GM18519 (cell line): ENCODE measurements around the gene PRCD.

Experiments used
- ATAC-seq: cut with Tn5 transposase; IDR thresholded peaks from one replicate; pipeline ENCODE4 v1.9.1; 2021; ENCODE audit warnings: mild to moderate bottlenecking, moderate library complexity; ENCODE audit not compliant: unreplicated experiment, low FRiP score

Gene PRCD

DNA sequence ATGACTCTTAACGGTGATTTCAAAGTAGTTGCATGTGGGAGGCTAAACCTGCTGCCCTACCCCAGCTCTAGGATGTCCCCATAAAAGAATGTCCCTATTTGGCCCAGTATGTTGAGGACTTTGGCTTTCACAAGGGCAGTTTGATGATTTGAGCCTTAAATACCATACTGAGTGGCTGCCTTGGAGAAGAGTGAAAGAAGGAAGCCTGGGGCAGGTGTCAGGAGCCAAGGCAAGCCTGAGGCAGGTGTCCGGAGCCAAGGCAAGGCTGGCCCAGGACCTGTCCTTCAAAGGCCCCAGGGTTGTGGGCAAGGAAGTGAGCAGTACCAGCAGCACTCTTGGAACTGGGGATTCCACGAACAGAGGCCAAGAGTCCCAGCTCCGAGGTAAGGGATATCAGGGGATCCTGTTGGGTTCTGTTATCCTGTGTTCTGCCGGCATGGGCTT is 27.2 kb downstream of the PRCD start:
- ATAC-seq: no peak

GRCh38 chr17:76567634-76568432 is 28.0 kb downstream of the PRCD start:
- no peak for ATAC-seq

GRCh38 chr17:76568811-76569221 is 29.0 kb downstream of the PRCD start:
- ATAC-seq: no peak

- no peak for ATAC-seq
Measured at GRCh38 chr17:76569607-76570279, 29.9 kb downstream of the PRCD start.

DNA sequence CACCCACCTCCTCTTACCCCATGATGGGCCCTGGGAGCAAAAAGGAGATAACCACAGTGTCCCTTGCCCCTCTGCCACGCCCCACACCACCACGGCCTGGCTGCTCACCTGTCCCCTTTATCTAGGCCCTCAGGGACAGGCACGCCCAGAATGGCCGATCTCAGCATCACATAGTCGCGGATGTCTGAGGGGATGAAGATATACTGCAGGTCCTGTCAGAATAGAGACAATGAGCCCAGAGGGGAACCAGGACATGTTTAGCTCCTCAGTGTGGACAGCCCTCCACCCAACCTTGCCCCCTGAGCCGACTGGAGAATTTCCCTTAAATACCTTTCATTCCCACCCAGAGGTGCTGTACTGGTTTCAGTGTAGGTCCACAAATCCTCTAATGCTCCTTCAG is 30.6 kb downstream of the PRCD start:
- no peak for ATAC-seq

DNA sequence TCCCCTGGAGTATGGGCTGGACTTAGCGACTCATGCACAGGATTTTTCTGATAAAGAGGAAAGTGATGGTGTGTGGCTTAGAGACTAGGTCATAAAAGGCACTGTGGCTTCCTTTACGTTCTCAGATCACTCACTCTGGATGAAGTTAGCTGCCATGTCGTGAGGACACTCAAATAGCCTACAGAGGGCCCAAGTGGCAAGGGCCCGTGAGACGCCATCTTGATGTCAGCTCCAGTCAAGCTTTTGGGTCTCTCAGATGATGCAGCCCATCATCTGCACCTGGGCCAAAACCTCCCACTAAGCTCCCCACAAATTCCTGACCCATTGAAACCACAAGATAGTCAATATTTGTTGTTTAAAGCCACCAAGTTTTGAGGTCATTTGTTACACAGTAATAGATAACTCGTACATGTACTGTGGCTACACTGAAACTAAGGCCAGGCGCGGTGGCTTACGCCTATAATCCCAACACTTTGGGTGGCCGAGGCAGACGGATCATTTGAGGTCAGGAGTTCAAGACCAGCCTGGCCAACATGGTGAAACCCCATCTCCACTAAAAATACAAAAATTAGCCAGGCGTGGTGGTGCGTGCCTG is 31.1 kb downstream of the PRCD start:
- no peak for ATAC-seq

DNA sequence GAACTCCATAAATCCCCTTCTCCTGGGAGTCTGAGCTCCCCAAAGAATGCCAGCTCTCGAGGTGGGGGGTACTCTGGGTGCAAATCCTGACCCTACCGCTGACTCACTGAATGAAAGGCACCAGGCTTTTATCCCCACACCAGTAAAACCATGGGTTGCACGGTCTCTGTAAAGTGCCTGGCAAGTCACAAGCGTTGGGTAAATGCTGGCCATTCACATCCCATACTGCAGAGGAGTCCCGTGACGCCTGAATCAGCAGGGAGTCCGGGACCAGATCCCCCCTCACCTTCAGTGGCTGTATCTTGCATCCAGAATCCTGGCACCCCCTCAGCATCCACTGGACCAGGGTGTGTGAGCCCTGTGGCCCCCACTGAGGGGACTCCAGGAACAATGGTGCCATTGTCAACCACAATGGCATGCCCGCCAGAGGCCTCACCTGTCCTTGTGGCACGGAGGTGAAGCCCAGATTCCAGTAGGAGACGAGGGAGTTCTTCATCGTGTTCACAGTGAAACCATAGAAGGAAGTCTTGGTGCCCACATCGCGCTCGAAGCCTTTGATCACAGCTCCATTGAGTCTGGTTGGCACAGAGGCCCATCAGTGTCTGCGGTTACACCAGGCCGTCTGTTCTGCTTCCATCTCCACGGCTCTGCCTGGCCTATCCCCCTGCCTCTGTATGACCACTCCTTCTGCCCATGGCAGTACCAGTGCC is 32.5 kb downstream of the PRCD start:
- no peak for ATAC-seq

GRCh38 chr17:76573096-76573495 is 33.3 kb downstream of the PRCD start:
- ATAC-seq: no peak

GRCh38 chr17:76574166-76574565 is 34.3 kb downstream of the PRCD start:
- ATAC-seq: no peak

GRCh38 chr17:76575570-76575969 is 35.7 kb downstream of the PRCD start:
- no peak for ATAC-seq

DNA sequence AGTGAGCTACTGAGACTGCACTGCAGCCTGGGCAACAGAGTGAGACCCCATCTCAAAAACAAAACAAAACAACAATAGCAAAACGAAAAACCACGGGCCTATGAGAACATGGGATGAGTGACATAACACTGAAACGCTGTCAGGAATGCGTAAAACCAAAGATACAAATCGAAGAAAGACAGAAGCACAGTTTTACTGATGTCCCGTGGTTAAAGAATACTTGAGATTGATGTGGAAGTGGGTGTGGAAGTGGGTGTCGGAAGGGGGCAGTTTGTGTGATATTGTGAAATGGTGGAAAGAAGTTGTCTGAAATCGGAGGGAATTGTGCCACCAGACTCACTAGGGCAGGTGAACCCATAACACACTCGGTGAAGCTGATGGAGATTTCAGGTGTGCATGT is 36.3 kb downstream of the PRCD start:
- ATAC-seq: no peak

DNA sequence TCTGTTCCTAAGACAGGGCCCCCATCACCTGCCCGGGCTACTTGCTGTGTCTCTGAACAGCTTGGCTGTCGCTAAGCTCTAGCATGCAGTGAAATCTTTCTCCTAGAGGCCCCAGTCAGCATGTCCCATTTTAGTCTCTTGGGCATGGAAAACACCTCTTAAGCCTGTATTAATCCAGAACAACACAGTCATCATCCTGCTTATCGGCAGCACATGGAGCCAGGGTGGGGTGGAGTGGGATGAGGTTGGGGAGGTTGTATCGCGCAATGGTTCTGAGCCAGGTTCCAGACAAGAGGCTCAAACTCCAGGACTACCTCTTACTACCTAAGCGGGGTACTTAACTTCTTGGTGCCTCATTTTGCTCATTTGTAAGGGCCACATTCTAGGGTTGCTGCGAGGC is 38.0 kb downstream of the PRCD start:
- no peak for ATAC-seq

- no peak for ATAC-seq
Measured at GRCh38 chr17:76578376-76578775, 38.5 kb downstream of the PRCD start.

DNA sequence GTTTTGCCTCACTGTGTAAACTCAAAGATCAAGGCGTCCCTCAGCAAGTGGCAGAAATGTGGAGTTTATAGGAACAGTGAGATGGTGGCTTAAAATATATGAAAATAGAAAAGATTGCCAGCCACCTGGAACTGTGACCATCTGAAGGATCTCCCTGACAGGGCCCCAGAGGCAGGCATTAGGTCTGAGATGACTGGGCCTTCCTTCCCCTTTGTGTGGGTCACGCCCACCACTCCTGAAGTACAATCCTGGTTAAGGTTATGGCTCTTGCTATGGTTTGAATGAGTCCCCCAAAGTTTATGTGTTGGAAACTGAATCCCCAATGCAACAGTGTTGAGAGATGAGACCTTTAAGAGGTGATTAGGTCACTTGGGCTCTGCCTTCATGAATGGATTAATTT is 39.4 kb downstream of the PRCD start:
- ATAC-seq: no peak

- ATAC-seq: no peak
Measured at GRCh38 chr17:76581515-76581914, 41.7 kb downstream of the PRCD start.

- ATAC-seq: no peak
Measured at GRCh38 chr17:76582660-76583059, 42.8 kb downstream of the PRCD start.

DNA sequence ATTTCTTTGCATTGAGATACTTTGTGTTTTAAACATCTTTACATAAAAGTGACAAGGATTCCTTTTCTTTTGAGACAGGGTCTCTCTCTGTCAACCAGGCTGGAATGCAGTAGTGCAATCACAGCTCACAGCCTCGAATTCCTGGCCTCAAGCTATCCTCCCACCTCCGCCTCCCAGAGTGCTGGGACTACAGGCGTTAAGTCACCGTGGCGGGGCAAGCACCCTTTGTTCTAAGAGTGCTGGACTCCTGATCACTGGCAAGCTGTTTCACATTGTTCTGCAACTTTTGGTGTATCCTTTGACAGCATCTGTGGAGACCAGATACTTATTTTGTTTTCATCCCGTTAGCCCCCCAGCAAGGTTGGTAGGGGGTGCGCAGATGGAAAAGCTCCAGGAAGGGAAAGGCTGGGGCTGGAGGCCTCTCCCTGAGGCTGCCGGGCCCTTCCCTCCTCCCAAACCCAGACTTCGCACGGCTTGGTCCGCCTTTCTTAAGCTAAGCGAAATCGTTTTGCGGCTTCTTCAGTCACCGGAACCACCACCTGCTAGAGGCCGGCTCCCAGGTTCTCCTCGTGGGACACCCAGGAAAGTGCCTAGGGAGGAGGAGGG is 44.7 kb downstream of the PRCD start:
- ATAC-seq: no peak

DNA sequence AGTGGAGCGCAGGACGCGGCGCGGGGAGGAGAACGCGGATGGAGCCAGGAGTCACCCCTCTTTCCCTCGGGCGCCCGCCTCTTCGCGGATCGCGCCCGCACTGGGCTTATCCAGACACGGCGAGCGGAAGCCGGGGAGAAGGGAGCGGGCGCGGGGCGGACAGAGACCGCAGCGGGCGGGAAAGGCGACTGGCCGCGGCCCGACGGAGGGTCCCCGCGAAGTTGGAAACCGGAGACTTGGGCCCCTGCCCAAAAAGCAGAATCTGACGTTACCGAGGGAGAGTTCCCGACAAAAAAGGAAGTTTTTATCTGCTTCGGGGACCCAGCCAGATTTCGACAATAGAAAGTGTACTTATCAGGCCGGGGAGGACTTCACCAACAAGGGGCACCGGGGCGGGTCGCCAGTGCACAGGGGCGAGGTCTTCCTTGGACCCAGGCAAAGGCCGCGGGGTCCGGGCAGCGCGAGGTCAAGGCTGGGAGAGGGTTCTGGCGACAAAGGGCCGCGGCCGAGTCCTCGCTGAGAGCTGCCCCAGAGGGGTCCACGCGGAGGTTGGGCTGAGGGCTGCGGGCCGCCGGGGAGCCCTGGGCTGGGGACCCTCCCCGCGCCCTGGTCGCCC is 45.3 kb downstream of the PRCD start:
- no peak for ATAC-seq

DNA sequence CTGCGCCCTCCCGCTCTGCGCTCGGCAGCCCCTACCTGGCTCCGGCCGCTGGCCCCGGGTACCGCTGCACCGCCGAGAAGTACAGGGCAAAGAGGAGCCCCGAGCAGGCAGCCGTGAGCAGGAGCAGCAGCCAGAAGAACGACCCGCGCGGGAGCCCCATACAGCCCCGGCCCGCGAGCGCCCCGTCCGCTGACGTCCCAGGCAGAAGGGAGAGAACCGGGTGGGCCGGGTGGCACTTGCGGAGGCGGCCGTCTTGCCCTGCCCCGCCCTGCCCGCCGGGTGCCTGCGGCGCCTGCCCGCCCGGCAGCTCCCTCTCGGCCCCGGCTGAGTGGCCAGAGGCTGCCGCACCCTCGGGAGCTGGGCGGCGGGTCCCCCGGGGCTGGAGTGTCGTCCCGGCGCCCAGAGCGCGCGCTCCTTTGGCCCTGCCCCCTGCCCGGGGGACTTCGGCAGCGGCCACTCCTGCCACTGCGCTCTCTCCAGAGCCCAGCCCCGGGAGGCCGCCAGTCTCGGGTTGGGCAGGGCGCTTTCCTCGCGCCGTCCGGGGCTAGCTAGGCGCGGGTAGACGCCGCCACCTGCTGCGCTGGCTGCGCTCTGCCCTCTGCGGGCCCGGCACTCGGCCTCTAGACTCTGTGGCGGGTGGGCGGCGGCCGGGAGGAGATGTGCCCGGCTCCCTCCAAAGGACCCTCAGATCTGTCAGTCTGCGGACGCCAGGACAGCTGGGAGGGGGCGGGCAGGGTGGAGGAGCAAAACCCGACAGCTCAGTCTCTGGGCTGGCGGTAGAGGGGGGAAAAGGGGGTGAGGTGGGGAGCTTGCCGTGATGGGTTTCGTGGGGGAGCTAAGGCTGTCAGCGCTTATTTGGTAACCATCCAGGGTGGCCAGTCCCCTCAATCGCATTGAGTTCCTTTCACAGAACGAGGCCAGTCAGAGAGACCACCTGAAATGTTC is 46.1 kb downstream of the PRCD start, which contains the start of gene ST6GALNAC2:
Gene ST6GALNAC2, minus strand, starts transcription at position 212 of the 945 bp plus-strand sequence. Its CDS starts 52 bp downstream, at position 160.
- ATAC-seq: no peak
